ENCODE data around the gene RNF141.

RNF141 gene

DNA sequence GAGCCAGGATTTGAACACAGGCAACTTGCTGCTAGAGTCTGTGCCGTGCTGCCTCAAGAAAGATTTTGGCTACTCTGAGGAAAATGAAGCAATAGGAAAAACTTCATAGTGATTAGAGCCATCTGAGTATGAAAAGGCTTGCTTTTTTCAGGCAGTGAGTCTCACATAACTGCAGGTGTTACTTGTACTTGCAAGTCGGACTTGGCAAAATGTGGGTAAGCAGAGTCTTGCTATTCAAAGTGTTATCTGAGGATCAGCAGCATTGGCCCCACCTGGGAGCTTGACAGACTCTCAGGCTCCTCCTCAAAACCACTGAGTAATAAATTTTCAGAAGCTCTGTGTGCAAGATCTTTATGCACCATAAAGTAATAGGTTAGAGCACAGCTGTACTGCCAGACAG is 18.1 kb downstream of the RNF141 start:
- no peak for DNase-seq (ENCODE audit: low read depth, low spot score)

DNA sequence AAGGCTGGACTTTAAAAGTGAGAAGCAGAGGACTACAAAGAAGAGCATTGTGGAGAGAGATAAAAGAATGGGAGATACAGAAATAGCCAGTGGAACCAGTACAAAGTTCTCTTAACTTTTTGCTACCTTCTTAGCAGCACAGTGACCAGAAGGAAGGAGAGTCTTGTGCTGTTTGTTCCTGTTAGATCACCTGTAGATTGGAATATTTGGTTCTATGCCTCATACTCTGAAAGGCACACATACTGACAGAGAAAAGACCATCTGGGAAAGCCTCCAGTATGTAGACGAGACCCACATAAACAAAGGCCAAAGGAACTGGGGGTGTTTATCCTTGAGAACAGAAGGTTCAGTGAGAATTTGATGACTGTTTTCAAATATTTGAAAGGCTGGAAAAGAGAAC is 18.7 kb downstream of the RNF141 start:
- no peak for DNase-seq (ENCODE audit: low read depth, low spot score)

DNA sequence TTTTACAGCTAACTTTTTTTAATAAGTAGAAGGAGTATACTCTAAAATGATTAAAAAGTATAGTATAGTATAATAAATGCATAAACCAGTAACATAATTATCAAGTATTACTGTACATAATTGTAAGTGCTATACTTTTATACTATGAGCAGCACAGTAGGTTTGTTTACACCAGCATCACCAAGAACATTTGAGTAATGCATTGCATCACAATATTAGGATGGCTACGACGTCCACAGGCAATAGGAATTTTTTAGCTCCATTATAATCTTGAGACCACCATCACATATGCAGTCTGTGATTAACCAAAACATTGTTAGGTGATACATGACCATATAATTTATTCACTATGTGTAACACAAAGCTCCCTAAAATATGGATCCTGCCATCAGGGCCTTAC is 20.4 kb downstream of the RNF141 start:
- DNase-seq (ENCODE audit: low read depth, low spot score) = no peak

DNA sequence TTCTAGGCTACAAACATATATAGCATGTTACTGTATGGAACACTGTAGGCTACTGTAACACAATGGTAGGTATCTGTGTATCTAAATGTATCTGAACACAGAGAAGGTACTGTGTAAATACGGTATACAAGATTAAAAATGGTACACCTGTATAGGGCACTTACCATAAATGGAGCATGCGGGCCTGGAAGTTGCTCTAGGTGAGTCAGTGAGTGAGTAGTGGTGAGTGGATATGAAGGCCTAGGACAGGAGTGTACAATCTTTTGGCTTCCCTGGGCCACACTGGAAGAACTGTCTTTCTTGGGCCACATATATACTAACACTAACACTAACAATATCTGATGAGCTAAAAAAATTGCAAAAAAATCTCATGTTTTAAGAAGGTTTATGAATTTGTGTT is 21.4 kb downstream of the RNF141 start:
- no peak for DNase-seq (ENCODE audit: low read depth, low spot score)

DNA sequence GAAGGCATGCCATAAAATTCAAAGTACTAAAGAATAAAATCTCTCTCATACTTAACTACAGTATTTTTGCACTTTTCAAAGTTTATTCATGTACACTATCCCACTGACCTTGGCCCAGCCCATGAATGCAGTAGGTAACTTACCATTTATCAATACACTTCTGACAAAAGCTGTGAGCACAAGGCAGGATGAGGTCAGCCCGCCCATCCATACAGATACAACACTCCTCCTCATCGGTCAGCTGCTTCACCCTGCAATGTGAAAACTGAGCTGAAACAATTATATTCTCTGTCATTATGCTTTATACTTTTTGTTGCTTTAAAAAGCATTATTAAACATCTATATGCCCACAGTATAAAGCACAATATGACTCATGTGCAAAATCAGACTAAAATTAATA is 22.1 kb downstream of the RNF141 start:
- no peak for DNase-seq (ENCODE audit: low read depth, low spot score)

DNA sequence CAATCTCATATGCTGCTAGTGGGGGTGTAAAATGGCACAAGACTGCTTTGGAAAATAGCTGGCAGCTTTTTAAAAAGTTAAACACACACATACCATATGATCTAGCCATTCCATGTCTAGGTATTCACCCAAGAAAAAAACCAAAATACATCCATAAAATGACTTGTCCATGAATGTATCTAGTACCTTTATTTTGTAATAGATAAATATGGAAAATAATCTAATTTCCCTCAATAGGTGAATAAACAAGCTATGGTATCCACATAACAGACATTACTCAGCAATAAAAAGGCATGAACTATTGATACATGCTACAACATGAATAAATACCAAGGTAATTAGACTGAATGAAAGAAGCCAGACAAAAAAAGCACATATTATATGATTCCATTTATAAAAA is 22.9 kb downstream of the RNF141 start:
- no peak for DNase-seq (ENCODE audit: low read depth, low spot score)

DNA sequence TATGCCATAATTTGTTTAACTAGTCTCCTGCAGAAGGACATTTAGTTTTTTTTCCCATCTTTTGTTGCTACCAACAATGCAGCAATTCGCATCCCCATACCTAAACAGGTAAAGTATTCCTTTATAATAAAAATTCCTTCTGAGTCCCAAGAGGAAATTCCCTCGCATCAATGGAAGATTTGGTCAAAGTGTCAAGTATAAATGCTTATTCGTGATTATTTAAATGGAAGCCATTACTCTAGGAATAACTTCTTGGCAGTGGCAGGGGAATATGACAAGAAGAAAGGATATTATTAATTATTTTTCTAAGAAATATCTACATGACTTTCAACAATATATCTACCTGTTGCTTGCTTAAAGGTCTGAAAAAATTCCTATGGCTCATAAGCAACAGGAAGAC is 25.6 kb downstream of the RNF141 start:
- DNase-seq (ENCODE audit: low read depth, low spot score) = no peak

DNA sequence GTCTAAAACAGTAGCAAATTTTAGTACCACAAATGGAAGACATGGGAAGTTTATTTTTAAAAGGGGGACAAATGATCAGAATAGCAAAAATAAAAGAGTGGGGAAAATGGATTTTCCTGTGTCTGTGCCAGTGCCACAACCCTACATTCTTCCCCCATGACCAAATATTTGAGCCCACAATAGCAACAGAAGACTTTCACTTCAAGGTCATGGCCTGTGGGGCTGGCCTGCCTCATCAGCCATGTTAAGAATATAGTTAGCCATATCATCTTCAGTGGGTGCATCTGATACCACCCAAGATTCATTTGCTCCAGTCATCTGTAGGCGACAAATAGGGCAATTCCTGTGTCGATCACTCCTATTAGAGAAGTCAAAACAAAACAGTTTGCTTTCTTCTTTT is 26.3 kb downstream of the RNF141 start:
- no peak for DNase-seq (ENCODE audit: low read depth, low spot score)

DNA sequence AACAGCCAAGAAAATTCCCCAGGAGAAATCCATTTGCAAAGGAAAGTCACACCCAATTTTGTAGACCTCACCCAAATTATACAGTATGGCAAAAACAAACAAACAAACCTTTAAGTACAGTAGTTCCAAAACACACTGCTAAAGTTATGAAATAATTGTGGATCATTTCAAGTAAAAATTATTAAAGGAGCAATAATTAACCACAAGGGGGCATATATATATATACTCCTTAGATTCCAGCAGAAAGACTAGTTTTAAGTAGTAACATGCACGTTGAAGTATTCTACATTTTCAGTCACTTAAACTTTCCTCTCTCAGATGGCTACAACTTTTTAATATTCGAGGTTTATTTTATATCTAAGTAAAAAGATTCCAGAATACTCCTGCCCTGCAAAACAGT is 26.8 kb downstream of the RNF141 start:
- DNase-seq (ENCODE audit: low read depth, low spot score) = no peak

DNA sequence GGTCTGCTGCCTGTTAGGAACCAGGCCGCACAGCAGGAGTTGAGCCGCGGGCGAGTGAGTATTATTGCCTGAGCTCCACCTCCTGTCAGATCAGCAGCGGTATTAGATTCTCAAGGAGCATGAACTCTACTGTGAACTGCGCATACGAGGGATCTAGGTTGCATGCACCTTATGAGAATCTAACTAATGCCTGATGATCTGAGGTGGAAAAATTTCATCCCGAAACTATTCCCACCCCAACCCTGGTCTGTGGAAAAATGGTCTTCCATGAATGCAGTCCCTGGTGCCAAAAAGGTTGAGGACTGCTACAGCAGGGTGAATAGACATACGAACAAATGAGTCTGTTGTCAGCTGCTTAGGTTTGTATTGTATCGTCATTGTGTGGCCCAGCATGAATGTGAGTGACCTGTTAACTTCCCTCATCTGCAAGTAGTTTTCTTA is 29.8 kb downstream of the RNF141 start:
- no peak for DNase-seq (ENCODE audit: low read depth, low spot score)

DNA sequence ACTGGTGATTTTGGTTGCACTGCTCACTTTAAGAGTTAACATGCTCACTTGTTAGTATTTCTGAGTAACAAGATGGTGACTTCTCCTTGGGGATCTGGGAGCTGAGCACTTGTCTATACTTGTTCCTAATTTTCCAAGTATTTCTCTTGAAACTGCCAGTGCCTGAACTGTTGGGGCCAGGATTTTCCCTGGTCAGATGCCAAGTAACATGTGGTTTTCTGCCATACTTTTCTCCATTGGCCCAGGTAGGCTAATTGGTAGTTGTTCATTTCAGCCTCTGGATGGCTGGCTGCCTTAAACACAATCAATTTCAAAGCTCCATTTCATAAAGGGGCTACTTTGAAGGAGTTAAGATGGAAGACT is 35.0 kb downstream of the RNF141 start:
- no peak for DNase-seq (ENCODE audit: low read depth, low spot score)

DNA sequence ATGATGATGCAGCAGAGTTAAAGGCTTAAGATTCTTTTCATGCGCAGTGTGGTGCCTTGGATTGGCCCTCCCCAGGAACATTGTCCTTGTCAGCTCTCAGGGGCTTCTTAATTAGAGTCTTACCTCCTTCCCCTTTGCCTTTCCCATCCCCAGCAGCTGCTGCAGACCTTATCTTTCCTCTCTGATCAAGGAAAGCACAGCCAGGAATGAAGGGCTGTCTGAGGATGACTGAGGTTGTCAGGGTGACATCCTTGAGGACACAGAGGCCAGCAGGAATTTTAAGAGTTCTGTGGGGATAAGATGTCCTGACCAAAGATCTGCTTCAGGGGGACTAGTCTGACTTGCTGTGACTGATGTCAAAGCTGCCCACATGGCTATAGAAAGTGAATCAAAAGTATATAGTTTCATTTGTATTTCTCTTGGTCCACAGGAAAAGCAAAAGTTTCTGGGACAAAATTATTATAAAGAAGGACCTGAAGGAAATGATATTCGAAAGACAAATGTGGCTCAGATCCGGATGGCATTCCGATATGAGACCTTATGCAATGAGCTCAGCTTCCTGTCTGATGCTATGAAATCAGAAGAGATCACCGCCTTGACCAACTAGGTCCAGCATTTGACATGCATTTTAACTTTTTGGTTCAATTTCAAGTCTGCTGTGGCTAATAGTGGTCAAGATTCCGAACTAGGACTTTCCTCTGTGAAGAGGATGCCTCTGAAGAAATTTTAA is 35.5 kb downstream of the RNF141 start:
- no peak for DNase-seq (ENCODE audit: low read depth, low spot score)

DNA sequence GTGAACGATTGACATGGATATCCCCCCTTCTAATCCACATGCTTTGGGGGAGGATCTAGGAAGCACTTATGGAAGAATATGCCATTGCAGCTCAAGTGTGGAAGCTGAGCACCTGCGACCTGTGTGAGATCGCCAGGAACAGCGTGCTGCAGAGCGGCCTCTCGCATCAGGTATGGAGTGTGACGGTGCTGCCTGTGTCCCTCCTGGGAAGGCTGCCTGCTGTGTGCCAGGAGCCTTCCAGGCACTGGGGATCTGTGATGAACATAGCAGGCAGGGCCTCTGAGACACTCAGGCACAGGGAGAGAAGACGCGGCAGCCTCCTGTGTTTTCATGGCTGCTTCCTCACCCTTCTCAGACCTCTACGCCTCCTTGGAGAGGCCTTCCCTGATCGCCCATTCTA is 36.5 kb downstream of the RNF141 start:
- no peak for DNase-seq (ENCODE audit: low read depth, low spot score)

DNA sequence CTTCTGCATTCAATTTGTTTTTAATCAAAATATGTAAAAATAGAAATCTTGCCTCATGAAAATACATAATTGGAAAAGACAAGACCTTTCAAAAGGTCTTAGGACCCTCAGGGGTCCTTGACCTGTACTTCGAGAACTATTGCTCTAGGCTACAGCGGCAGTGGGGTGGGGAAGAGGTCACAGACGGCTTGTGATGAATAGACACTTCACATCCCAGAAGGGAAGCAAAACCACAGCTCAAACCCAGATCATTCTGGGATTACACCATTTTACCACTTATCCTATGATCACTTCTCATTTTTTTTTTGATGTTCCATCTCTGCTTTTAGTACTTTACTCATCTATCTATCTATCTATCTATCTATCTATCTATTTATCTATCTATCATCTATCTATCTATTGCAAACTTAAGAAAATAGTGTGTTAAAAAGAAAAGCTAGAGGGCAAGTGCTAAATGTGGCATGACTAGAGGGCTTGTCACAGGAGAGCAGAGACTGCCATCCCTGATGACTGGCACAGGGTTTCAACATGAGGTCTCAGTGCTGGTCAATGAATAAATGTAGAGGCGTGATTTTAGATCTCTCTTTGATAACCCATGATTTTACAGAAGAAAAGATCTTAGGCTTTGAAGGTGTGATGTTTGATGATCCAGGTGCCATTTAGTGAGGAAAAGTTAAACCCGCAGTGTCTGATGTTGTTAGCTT is 37.1 kb downstream of the RNF141 start:
- DNase-seq (ENCODE audit: low read depth, low spot score) = no peak

DNA sequence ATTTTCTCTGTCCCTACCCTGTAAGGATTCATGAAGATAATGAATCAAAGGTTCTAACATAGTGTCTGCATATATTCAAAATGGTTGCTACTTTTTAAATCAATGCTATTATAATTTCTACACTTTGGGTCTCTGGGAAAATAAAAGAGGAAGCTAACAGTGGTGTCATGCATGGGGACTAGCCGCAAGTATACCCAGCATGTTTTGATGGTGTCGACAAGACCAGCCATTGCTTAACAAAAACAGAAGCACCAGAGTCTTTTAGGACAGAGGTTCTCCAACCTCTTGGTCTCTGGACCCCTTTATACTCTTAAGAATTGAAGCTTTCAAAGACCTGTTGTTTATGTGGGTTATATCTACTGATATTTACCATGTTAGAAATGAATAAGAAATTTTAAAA is 37.8 kb downstream of the RNF141 start:
- DNase-seq (ENCODE audit: low read depth, low spot score) = no peak

DNA sequence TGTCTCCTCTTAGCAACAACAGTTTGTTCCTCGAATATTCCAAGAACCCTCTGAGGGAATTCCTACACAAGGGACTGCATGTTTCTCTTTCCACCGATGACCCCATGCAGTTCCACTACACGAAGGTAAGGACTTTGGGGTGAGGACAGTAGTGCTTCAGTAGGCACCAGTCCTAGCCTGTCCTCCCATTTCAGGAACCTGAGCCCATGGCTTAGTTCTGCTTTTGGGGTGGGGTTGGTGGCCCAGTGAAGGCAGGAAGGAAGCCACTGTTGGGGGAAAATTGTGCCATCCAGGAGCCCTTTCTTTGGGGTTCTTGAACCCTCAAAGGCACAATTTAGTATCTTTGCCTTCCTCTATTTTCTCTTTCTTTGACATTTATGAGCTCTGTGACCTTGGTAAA is 38.2 kb downstream of the RNF141 start:
- DNase-seq (ENCODE audit: low read depth, low spot score) = no peak

DNA sequence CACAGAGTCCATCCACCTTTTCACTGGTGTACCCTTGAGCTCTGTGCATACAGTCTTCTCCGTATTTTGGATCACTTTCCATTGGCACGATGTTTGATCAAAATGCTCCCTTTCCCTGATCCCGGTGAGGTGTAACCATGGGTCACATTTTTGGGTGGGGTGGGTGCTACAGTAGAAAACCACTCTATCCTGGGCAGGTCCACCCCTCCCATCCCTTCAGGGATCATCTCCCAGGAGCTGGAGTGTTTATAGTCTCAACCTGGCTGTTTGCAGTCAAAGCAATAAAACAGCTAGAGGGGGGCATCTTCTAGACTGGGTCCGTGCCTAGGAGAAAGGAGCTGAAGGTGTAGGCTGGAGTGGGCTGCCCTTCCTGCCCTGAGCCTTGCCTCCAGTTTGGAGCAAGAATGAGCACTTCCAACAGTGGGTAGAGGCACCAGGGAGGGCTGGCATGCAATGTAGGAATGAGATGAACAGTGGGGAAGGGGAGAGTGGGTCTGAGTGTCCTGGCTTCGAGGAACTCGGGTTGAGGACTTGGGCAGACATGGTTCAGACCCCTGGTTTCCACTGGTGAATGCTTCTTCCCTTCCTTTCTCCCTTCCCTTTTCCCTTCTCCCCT is 38.8 kb downstream of the RNF141 start:
- DNase-seq (ENCODE audit: low read depth, low spot score) = no peak

DNA sequence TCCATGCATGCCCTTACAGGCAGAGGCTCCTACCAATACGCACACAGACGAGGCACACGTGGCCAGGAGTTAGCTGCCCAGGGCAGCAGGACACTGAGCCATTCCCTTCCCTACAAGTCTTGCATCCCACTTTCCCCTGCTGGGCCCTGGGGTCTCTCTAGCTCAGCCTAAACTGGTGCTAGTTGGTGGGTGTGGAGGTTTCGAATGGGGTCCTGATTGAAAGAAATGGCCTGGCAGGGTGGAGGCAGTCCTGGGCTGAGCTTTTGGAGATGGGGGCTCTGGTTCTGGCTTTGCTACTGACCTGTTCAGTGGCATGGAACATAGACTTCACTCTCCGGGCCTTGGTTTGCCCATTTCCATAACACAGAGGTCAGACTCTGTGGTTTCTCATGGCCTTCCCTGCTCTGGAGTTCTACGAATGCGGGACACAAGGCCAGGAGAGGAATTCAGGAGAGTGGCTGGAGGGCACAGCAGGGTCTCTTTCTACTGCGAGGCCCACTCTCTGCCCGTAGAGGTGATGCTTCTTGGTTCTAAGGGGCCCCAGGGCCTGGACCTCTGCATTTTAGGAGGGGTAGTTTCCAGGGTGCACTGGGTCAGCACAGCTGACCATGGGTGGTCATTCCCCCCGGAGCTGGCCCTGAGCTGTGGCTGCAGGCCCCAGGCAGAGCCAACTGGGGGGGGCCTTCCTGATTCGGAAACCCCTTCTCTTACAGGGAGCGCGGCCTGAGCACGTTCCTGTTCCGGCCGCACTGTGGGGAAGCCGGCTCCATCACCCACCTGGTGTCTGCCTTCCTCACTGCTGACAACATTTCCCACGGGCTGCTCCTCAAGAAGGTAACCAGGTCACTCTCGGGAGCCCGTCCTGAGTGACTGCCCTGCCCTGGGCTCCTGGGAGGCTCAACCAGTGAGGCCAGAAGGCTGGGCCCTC is 40.0 kb downstream of the RNF141 start:
- DNase-seq (ENCODE audit: low read depth, low spot score) = no peak

DNA sequence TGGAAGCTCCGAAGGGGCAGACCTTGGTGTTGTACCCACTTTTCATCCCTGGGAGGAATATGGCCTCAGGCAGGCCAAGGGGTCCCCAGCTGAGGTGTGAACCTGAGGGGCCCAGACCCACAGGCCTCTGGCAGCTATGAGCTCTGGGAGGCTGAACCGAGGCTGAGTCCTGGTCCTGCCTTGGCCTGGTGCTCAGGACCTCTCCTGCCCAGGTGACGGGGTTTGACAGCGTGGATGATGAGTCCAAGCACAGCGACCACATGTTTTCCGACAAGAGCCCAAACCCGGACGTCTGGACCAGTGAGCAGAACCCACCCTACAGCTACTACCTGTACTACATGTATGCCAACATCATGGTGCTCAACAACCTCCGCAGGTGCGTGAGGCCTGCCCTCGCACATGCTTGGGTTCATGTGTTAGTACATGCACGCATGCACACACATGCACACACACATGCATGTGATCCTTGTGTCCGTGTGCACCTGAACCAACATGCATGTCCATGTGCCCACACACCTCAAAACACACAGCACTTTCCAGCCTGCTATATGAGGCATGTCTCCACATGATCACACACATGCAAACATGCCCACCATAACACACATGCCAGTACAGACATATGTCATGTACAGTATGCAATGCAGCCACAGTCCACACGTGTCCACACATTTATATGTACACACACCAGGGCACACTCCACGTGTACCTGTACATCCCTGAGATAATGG is 40.9 kb downstream of the RNF141 start:
- no peak for DNase-seq (ENCODE audit: low read depth, low spot score)

DNA sequence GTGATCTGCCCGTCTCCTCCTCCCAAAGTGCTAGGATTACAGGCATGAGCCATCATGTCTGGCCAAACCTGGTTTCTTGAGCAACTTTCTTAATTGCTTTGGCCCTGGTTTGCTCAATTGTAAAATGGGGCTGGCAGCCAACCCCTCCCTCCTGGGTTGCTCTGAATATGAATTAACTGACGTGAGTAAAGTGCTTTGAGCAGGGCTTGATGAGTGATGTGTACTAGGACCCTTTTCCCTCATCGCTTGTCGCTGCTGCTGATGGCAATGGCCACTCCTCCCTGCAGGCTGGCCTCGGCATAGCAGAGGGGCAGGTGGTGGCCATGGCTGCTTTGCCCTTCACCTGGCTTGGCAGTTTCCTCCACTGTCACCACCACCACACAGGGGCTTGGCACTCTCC is 41.5 kb downstream of the RNF141 start:
- DNase-seq (ENCODE audit: low read depth, low spot score) = no peak
